ENCODE measurements around the gene TPCN2. TPM values are rescaled to one million over a fixed set of nuclear protein-coding genes. Genes with fewer than 3 reads are reported as not detected.

The TPCN2 gene
- total and polyA plus RNA-seq, 4 donors: 6.4 to 20.8 (median 12.1) TPM

- TF ChIP-seq MAX (IDR thresholded peaks at IDR 0.05) (no peak), RAD21 (IDR thresholded peaks at IDR 0.05) (no peak), FOXA2 (IDR thresholded peaks at IDR 0.05) (no peak)
Observed at GRCh38 chr11:69142895-69143294, 94.2 kb downstream of the TPCN2 start (continued).

GRCh38 chr11:69144316-69145049 lies 95.8 kb downstream of the TPCN2 start:
- Histone ChIP-seq H3K9me3 (ENCODE audit: control insufficient read depth in 4 of 4, low read length in 3 of 4) (peaks cover 0 to 8% (median 7%) of the 10 kb centered on the region in 4 donors), H3K4me1 (ENCODE audit: control insufficient read depth in 4 of 4, insufficient read depth in 4 of 4, low read length in 3 of 4) (no peaks in the 10 kb centered on the region), H3K36me3 (ENCODE audit: control insufficient read depth in 4 of 4, insufficient read depth in 3 of 4, low read depth in 1 of 4, low read length in 3 of 4) (no peaks in the 10 kb centered on the region), H3K9ac (ENCODE audit: low read depth in 1 of 2, low read length in 2 of 2) (no peak overlapping the region), H3K27ac (ENCODE audit: low read depth in 1 of 2, low read length in 2 of 2) (no peak overlapping the region), H3K27me3 (ENCODE audit: control insufficient read depth in 4 of 4, insufficient read depth in 4 of 4, low read length in 3 of 4) (no peaks in the 10 kb centered on the region), H3K4me3 (ENCODE audit: low read depth in 1 of 3, low read length in 3 of 3) (no peak overlapping the region)
- no peak for DNase-seq (ENCODE audit: low spot score)
- 74% methylated on average over 7 of the region's 7 CpGs for WGBS
- TF ChIP-seq RXRA (IDR thresholded peaks at IDR 0.05) (no peak), GABPA (IDR thresholded peaks at IDR 0.05 in 1 of 2, conservative IDR thresholded peaks at IDR 0.05 in 1 of 2) (no peak), SP1 (IDR thresholded peaks at IDR 0.05) (no peak), JUND (IDR thresholded peaks at IDR 0.05) (no peak)

GRCh38 chr11:69145050-69145380 lies 96.3 kb downstream of the TPCN2 start:
- no peaks in the 10 kb centered on the region for H3K36me3 ChIP-seq (ENCODE audit: control insufficient read depth in 4 of 4, insufficient read depth in 3 of 4, low read depth in 1 of 4, low read length in 3 of 4)
- no peak for DNase-seq (ENCODE audit: low spot score)
- H3K27ac ChIP-seq (ENCODE audit: low read depth in 1 of 2, low read length in 2 of 2): no peak overlapping the region
- H3K9ac ChIP-seq (ENCODE audit: low read depth in 1 of 2, low read length in 2 of 2): no peak overlapping the region
- H3K4me1 ChIP-seq (ENCODE audit: control insufficient read depth in 4 of 4, insufficient read depth in 4 of 4, low read length in 3 of 4): no peaks in the 10 kb centered on the region
- peaks cover 0 to 8% (median 7%) of the 10 kb centered on the region in 4 donors for H3K9me3 ChIP-seq (ENCODE audit: control insufficient read depth in 4 of 4, low read length in 3 of 4)
- no peak overlapping the region for H3K4me3 ChIP-seq (ENCODE audit: low read depth in 1 of 3, low read length in 3 of 3)
- TF ChIP-seq GABPA (IDR thresholded peaks at IDR 0.05 in 1 of 2, conservative IDR thresholded peaks at IDR 0.05 in 1 of 2) (no peak), RAD21 (IDR thresholded peaks at IDR 0.05) (no peak), JUND (IDR thresholded peaks at IDR 0.05) (no peak), HNF4G (IDR thresholded peaks at IDR 0.05) (no peak), ATF3 (IDR thresholded peaks at IDR 0.05) (no peak), SP1 (IDR thresholded peaks at IDR 0.05) (no peak), RXRA (IDR thresholded peaks at IDR 0.05) (no peak), EGR1 (IDR thresholded peaks at IDR 0.05; ENCODE audit: low read depth in 2 of 2) (no peak), FOXA1 (IDR thresholded peaks at IDR 0.05) (no peak), MAX (IDR thresholded peaks at IDR 0.05) (no peak), HNF4A (conservative IDR thresholded peaks at IDR 0.05) (no peak), FOXA2 (IDR thresholded peaks at IDR 0.05) (no peak), NR2F2 (IDR thresholded peaks at IDR 0.05) (no peak), YY1 (IDR thresholded peaks at IDR 0.05) (no peak), TAF1 (conservative IDR thresholded peaks at IDR 0.05) (no peak)
- TF ChIP-seq, protein P1, sequence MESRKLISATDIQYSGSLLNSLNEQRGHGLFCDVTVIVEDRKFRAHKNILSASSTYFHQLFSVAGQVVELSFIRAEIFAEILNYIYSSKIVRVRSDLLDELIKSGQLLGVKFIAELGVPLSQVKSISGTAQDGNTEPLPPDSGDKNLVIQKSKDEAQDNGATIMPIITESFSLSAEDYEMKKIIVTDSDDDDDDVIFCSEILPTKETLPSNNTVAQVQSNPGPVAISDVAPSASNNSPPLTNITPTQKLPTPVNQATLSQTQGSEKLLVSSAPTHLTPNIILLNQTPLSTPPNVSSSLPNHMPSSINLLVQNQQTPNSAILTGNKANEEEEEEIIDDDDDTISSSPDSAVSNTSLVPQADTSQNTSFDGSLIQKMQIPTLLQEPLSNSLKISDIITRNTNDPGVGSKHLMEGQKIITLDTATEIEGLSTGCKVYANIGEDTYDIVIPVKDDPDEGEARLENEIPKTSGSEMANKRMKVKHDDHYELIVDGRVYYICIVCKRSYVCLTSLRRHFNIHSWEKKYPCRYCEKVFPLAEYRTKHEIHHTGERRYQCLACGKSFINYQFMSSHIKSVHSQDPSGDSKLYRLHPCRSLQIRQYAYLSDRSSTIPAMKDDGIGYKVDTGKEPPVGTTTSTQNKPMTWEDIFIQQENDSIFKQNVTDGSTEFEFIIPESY (IDR thresholded peaks at IDR 0.05): no peak
- TF ChIP-seq, protein P2, sequence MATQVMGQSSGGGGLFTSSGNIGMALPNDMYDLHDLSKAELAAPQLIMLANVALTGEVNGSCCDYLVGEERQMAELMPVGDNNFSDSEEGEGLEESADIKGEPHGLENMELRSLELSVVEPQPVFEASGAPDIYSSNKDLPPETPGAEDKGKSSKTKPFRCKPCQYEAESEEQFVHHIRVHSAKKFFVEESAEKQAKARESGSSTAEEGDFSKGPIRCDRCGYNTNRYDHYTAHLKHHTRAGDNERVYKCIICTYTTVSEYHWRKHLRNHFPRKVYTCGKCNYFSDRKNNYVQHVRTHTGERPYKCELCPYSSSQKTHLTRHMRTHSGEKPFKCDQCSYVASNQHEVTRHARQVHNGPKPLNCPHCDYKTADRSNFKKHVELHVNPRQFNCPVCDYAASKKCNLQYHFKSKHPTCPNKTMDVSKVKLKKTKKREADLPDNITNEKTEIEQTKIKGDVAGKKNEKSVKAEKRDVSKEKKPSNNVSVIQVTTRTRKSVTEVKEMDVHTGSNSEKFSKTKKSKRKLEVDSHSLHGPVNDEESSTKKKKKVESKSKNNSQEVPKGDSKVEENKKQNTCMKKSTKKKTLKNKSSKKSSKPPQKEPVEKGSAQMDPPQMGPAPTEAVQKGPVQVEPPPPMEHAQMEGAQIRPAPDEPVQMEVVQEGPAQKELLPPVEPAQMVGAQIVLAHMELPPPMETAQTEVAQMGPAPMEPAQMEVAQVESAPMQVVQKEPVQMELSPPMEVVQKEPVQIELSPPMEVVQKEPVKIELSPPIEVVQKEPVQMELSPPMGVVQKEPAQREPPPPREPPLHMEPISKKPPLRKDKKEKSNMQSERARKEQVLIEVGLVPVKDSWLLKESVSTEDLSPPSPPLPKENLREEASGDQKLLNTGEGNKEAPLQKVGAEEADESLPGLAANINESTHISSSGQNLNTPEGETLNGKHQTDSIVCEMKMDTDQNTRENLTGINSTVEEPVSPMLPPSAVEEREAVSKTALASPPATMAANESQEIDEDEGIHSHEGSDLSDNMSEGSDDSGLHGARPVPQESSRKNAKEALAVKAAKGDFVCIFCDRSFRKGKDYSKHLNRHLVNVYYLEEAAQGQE (IDR thresholded peaks at IDR 0.05): no peak
- TF ChIP-seq, protein P3, sequence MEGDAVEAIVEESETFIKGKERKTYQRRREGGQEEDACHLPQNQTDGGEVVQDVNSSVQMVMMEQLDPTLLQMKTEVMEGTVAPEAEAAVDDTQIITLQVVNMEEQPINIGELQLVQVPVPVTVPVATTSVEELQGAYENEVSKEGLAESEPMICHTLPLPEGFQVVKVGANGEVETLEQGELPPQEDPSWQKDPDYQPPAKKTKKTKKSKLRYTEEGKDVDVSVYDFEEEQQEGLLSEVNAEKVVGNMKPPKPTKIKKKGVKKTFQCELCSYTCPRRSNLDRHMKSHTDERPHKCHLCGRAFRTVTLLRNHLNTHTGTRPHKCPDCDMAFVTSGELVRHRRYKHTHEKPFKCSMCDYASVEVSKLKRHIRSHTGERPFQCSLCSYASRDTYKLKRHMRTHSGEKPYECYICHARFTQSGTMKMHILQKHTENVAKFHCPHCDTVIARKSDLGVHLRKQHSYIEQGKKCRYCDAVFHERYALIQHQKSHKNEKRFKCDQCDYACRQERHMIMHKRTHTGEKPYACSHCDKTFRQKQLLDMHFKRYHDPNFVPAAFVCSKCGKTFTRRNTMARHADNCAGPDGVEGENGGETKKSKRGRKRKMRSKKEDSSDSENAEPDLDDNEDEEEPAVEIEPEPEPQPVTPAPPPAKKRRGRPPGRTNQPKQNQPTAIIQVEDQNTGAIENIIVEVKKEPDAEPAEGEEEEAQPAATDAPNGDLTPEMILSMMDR (IDR thresholded peaks at IDR 0.05; ENCODE audit: low read depth, low read length, missing input control): no peak
- H3K27me3 ChIP-seq (ENCODE audit: control insufficient read depth in 4 of 4, insufficient read depth in 4 of 4, low read length in 3 of 4): no peaks in the 10 kb centered on the region
- 82% methylated on average over 4 of the region's 4 CpGs for WGBS
